Thyroid gland (tissue), 4 donors: ENCODE measurements around the gene AARS2.

ENCODE experiments used
- CTCF ChIP-seq, 6 experiments: fragments of 200-600 bp in 3 of 6; fragments of 450-650 bp in 3 of 6; sonication (generic) in 3 of 6; IDR thresholded peaks; one replicate each; pipeline ENCODE4 v1.5.1; 2016 to 2019; ENCODE audit warnings: antibody characterized with exemption in 6 of 6, mild to moderate bottlenecking in 2 of 6, inconsistent platforms in 1 of 6, moderate library complexity in 1 of 6
- POLR2A ChIP-seq, 2 donors: fragments of 450-650 bp; IDR thresholded peaks; one replicate each; pipeline ENCODE4 v1.6.1; 2017; ENCODE audit warnings: antibody characterized with exemption in 2 of 2, mild to moderate bottlenecking in 2 of 2, moderate library complexity in 1 of 2

GRCh38 chr6:44277763-44278162, 35.4 kb downstream of the AARS2 start:
- no peak for TF ChIP-seq CTCF (IDR thresholded peaks at IDR 0.05)
- TF ChIP-seq POLR2A (IDR thresholded peaks at IDR 0.05), result no peak
